Uterus (tissue), 4 donors: ENCODE data around the gene HCN4. TPM values are rescaled to one million over a fixed set of nuclear protein-coding genes. Genes with fewer than 3 reads are reported as not detected.

Experiments used
- DNase-seq, 2 donors: peaks; one replicate each; pipeline ENCODE4 v3.0.0-alpha.2; 2019 to 2020
- H3K27ac ChIP-seq, 2 donors: fragments of 200-600 bp; sonication (generic); 1 replicate in 1 of 2; 2 replicates in 1 of 2; pipeline ENCODE4 v1.5.1; 2016 to 2018
- H3K27me3 ChIP-seq, 2 donors: fragments of 200-600 bp; sonication (generic); one replicate each; pipeline ENCODE4 v1.5.1; 2018 to 2019; ENCODE audit warnings: control low read depth in 1 of 2
- H3K36me3 ChIP-seq, 2 donors: fragments of 200-600 bp; sonication (generic); one replicate each; pipeline ENCODE4 v1.5.1; 2019; ENCODE audit warnings: control low read depth in 1 of 2
- H3K4me1 ChIP-seq, 2 donors: fragments of 200-600 bp; sonication (generic); one replicate each; pipeline ENCODE4 v1.5.1; 2018 to 2019; ENCODE audit warnings: control low read depth in 1 of 2
- H3K4me3 ChIP-seq, 2 donors: fragments of 200-600 bp; sonication (generic); 1 replicate in 1 of 2; 2 replicates in 1 of 2; pipeline ENCODE4 v1.5.1; 2018 to 2019; ENCODE audit warnings: mild to moderate bottlenecking in 1 of 2
- H3K9me3 ChIP-seq, 2 donors: fragments of 200-600 bp; sonication (generic); one replicate each; pipeline ENCODE4 v1.5.1; 2019; ENCODE audit warnings: control low read depth in 1 of 2
- POLR2A ChIP-seq, 2 donors: fragments of 450-650 bp; IDR thresholded peaks; one replicate each; pipeline ENCODE4 v1.6.1; 2016; ENCODE audit warnings: antibody characterized with exemption in 2 of 2, mild to moderate bottlenecking in 1 of 2, moderate library complexity in 1 of 2
- intact Hi-C: fragments of 100-400 bp; cut with DNase I; formaldehyde crosslinking; loops from one replicate; pipeline ENCODE4 v1.15.1; 2023; ENCODE audit warnings: low total_unique reads
- total RNA-seq, 4 donors: library from RNA; depleted of rRNA in 3 of 4; stranded (reverse); fragments of >200 nt in 3 of 4; gene quantifications; one replicate each; pipeline versions ENCODE4 v1.1.0 to v1.2.4, GENCODE V29; 2014 to 2023
- TF ChIP-seq, protein P1 (sequence below), 4 experiments: fragments of 200-600 bp in 2 of 4; fragments of 450-650 bp in 2 of 4; sonication (generic) in 2 of 4; IDR thresholded peaks; one replicate each; pipeline ENCODE4 v1.5.1; 2016 to 2019; ENCODE audit warnings: antibody characterized with exemption in 4 of 4, mild to moderate bottlenecking in 2 of 4, moderate library complexity in 1 of 4
- donor health status: DM: yes; HTN: yes; CAD: no.

HCN4 gene
- total RNA-seq, 4 donors from 2014 or later, result 0.07 TPM; not detected in 3

DNA sequence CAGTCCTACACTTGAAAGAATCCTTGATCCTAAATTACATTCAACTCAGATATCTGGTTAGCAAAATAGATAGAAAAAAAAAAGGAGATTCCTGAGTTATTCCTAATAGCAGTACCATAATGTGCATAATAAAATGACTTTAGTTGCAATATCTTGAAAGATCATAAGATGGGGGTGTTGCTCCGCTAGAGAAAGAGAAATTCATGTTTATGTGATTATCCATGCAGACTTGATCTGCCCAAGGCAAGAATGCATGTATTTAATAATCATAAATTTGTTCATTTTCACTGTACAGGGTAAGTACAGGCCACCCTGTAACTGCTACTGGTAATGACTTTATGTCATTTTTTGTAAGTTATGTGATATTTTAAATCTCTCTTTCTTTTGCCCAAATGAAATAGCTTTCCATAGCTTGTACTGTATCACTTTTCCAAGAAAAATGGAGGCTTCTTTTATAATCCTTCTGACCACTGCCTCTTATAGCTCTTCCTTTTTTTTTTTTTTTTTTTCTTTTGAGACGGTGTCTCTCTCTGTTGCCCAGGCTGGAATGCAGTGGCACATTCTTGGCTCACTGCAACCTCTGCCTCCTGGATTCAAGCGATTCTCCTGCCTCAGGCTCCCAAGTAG is 84.6 kb downstream of the HCN4 start:
- no peaks in the 10 kb centered on the region for H3K9me3 ChIP-seq
- no peaks in the 10 kb centered on the region for H3K36me3 ChIP-seq
- H3K4me3 ChIP-seq, result no peak overlapping the region
- no peak overlapping the region for H3K27ac ChIP-seq
- TF ChIP-seq POLR2A (IDR thresholded peaks at IDR 0.05), result no peak
- TF ChIP-seq, protein P1, sequence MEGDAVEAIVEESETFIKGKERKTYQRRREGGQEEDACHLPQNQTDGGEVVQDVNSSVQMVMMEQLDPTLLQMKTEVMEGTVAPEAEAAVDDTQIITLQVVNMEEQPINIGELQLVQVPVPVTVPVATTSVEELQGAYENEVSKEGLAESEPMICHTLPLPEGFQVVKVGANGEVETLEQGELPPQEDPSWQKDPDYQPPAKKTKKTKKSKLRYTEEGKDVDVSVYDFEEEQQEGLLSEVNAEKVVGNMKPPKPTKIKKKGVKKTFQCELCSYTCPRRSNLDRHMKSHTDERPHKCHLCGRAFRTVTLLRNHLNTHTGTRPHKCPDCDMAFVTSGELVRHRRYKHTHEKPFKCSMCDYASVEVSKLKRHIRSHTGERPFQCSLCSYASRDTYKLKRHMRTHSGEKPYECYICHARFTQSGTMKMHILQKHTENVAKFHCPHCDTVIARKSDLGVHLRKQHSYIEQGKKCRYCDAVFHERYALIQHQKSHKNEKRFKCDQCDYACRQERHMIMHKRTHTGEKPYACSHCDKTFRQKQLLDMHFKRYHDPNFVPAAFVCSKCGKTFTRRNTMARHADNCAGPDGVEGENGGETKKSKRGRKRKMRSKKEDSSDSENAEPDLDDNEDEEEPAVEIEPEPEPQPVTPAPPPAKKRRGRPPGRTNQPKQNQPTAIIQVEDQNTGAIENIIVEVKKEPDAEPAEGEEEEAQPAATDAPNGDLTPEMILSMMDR (IDR thresholded peaks at IDR 0.05), result peak in 1 of 4 experiments; percentile 21
- no peaks in the 10 kb centered on the region for H3K4me1 ChIP-seq
- no peaks in the 10 kb centered on the region for H3K27me3 ChIP-seq
- DNase-seq, result no peak
- intact Hi-C loops, result no loop called here

DNA sequence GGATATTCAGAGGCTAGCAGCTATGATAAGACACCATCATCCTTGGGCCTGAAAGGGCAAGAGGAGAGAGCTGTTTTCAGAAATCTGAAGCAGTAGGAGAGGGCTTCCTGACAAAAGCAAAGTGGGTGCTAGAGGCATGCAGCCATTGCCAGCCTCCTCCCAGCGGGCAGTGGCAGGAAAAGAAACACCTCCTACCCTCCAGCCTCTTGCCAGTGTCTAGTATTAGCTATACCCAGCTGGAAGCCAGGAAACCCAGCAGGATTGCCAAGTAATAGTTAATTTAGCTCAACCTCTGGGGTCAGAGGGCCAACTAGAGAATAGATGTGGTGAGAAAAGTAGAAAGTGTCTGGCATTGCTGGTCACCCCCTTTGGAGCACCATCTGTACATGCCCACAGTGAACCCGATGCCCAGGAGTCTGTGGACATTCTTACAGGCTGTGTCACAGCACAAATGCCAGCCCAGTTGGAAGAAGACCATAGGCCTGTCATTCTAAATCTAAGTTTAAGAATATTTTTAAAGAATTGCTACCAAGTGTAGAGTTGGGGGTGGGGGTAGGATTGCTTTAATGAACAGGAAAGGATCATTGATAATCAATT is 85.3 kb downstream of the HCN4 start:
- intact Hi-C loops, result no loop called here
- DNase-seq, result no peak
- H3K36me3 ChIP-seq, result no peaks in the 10 kb centered on the region
- H3K27me3 ChIP-seq, result no peaks in the 10 kb centered on the region
- H3K4me3 ChIP-seq, result no peak overlapping the region
- H3K4me1 ChIP-seq, result no peaks in the 10 kb centered on the region
- no peaks in the 10 kb centered on the region for H3K9me3 ChIP-seq
- H3K27ac ChIP-seq, result no peak overlapping the region
- TF ChIP-seq, protein P1 (IDR thresholded peaks at IDR 0.05), result no peak
- no peak for TF ChIP-seq POLR2A (IDR thresholded peaks at IDR 0.05)

DNA sequence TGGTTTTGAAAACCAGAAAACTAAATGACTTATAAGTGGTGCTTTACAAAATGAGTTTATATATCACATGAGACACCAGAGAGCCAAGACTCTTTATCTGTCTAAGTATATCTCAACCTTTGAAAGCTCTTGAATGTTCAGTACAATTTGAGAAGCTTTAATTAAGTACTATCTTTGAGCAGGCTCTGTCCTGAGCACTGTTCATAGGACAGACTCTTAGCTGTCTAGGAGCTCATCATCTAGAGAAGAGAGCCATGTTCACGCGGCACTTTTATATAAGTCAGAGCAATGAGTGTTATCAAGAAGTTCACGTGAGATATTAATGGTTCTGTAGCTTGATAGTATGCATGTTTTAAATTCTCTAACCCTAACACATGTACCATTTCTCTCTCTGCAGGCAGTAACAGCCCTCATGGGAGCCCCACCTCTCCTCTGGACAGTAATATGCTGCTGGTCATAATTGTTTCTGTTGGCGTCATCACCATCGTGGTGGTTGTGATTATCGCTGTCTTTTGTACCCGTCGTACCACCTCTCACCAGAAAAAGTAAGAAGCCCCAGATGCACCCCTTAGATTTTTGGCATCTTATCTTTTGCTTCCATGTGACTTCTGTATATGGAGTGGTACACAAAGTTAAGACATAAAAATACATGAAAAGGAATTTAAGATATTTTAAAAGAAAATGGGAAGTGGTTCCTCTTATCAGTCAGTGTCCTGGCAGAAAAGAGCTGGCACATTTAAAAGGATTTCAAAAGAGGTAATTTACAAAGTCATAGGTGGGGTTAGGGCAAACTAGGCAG is 86.0 kb downstream of the HCN4 start:
- Histone ChIP-seq H3K36me3 (no peaks in the 10 kb centered on the region), H3K4me3 (no peak overlapping the region), H3K4me1 (no peaks in the 10 kb centered on the region), H3K27ac (no peak overlapping the region), H3K9me3 (no peaks in the 10 kb centered on the region), H3K27me3 (no peaks in the 10 kb centered on the region)
- DNase-seq, result no peak
- intact Hi-C loops, result no loop called here
- TF ChIP-seq POLR2A (IDR thresholded peaks at IDR 0.05), result no peak
- TF ChIP-seq, protein P1 (IDR thresholded peaks at IDR 0.05), result no peak

DNA sequence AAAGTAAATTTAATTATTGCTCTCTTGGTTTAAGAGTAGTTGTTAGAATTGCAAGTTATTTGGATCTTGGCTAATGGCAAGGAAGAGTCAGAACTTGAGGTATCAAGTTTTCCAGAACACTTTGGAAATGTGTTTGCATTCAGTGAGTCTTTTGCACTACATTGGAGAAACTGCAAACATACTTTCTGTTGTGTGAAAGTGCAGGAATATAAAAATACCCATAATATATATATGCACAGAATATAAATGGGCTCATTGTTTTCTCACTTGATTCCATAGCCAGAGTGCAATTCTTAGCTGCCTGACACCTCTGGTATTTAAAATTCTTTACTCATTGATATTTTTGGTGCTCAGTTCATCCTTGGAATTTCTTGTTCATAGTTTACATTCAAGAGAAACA is 92.9 kb downstream of the HCN4 start:
- no peak for DNase-seq
- Histone ChIP-seq H3K27me3 (no peaks in the 10 kb centered on the region), H3K4me3 (no peak overlapping the region), H3K27ac (no peak overlapping the region), H3K4me1 (no peaks in the 10 kb centered on the region), H3K9me3 (no peaks in the 10 kb centered on the region), H3K36me3 (no peaks in the 10 kb centered on the region)
- intact Hi-C loops, result no loop called here
- no peak for TF ChIP-seq POLR2A (IDR thresholded peaks at IDR 0.05)
- TF ChIP-seq, protein P1 (IDR thresholded peaks at IDR 0.05), result no peak
